HG03342 (cell line): ENCODE measurements around the gene TLR7.

Source experiments
- ATAC-seq: cut with Tn5 transposase; IDR thresholded peaks from one replicate; pipeline ENCODE4 v1.9.1; 2021; ENCODE audit warnings: mild to moderate bottlenecking, moderate library complexity; ENCODE audit not compliant: unreplicated experiment

Gene TLR7

GRCh38 chrX:12890467-12890866 lies 23.6 kb downstream of the TLR7 start:
- peak; percentile 72 for ATAC-seq

DNA sequence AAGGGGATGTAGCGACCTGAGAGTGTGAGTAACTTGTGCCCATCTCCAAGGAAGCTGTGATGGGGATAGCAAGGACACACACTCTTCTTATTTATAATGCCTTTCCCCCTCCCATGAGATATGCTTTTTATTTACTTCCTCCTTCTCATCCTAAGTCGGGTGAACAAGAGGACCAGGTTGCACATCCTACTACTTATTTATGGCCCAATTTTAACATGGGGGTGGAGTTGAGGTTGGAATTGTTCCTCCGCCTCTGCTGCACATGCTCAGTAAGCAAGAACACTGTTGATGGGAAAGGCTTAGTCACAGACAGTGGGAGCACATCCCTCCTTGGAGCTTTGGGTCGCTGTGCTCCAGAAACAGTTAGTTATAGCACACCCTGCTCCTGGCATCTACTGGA lies 24.3 kb downstream of the TLR7 start:
- no peak for ATAC-seq

GRCh38 chrX:12891915-12892506 lies 25.1 kb downstream of the TLR7 start:
- peak; percentile 41 for ATAC-seq

GRCh38 chrX:12892716-12893115 lies 25.8 kb downstream of the TLR7 start:
- ATAC-seq = no peak

GRCh38 chrX:12894074-12895030 lies 27.5 kb downstream of the TLR7 start:
- ATAC-seq = no peak

DNA sequence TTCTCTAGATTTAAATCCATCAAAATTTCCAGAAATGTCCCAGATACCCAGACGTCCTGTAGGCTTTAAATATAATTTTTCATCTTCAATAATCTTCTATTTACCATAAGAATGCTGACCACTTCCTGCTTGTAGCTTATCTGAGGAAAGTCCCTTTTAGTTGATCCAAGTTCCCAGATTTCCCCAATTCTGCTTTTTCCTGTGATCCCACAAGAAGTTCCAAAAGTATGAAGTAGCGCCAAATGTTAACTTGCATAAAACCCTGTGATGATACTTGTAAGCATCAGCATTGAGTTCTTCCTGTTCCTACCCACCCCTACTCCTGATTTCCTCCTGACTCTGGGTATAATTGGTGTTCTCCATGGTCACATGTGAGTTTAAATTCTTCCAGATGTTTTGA lies 29.0 kb downstream of the TLR7 start:
- no peak for ATAC-seq

DNA sequence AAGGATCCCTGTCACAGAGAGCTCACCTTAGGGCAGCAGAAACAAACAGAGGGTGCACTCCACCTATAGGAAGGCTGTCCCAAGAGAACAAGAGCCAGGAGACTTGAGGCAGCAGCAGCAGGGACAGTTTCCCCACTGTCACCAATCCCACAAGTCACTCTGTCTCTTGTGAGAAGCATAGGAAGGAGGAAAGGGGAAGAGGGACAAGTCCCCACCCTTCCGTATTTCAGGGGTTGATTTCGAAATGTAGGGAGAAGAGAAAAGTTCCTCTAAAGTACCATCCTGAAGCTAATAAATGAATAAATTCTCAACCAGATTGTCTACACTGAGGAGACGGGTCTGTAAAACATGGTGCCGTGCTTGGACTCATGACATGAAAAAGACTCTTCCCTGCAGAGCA lies 30.1 kb downstream of the TLR7 start:
- no peak for ATAC-seq

- ATAC-seq = no peak
Measured at GRCh38 chrX:12898073-12898472, 31.2 kb downstream of the TLR7 start.

GRCh38 chrX:12899506-12899905 lies 32.6 kb downstream of the TLR7 start:
- ATAC-seq = no peak

DNA sequence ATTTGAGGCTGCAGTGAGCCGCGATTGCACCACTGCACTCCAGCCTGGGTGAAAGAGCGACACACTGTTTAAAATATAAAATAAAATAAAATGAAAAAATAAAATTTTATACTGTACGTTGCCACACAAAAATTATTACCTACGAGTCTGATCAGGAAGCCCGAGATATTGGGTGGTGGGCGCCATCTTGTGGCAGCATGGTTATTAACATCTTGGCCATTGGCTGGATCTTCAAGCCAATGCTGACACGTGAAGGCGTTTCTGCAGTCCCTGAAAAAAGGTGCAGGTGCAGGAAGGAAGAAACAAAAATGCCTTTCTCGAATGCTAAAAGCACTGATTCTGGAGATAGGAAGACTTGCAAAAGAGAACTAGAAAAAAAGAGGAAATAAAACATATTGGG lies 34.6 kb downstream of the TLR7 start:
- peak; percentile 52 for ATAC-seq

DNA sequence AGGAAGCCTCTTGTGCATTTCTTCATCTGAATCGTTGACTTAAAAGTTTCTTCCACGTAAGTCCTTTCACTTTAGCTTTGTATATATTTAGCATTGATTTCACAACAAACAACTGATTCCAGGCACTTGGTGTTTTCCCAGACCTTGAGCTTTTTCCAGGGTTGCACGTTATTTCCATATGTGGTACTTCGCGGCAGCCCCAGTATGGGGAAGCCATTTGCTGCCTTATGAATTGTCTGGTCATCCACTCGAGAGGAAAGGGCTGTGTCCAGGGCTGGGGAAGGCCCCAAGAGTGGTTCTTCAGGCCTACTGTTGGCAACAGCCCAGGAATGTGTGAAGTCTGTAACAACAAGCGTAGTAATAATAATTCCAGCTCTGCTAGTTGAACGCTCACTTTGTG lies 36.8 kb downstream of the TLR7 start:
- no peak for ATAC-seq

- no peak for ATAC-seq
Measured at GRCh38 chrX:12906046-12906761, 39.3 kb downstream of the TLR7 start, which contains the start of gene TLR8. TSS of gene TLR8 (plus strand) at chrX:12906620. CDS start at chrX:12906707, 87 bp downstream.

DNA sequence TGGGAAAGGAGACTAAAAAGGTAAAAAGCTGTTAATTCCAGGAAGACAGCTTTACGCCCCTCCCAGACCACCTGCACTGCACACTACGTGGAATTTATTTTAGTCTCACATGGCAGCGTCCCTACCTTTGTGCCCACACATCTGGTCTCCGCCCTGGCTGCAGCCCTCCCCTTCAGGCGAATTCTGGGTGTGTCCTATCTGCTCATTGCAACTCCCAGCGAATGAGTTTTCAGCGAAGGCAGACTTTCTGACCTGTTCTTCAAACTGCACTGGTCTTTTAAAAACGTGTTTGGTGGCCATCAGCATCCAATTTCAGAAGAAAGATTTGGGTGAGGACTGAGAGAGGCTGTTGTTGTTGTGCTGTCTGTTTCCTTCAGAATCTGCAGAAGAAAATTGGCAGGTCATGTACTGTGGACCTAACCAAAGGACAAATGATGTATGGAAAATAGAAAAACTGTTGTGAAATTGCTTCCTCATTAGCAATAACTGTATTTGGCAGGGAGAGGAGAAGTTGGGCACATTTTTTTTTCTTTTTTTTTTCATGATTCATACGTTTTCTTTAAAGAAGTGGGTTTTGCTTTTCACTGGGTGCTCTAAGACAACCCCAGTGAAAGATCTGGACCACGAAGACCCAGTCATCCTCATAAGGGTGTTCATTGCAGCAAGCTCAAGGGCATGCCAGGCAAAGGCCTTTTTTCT lies 43.7 kb downstream of the TLR7 start:
- no peak for ATAC-seq

GRCh38 chrX:12911122-12911470 lies 44.2 kb downstream of the TLR7 start:
- ATAC-seq = no peak

DNA sequence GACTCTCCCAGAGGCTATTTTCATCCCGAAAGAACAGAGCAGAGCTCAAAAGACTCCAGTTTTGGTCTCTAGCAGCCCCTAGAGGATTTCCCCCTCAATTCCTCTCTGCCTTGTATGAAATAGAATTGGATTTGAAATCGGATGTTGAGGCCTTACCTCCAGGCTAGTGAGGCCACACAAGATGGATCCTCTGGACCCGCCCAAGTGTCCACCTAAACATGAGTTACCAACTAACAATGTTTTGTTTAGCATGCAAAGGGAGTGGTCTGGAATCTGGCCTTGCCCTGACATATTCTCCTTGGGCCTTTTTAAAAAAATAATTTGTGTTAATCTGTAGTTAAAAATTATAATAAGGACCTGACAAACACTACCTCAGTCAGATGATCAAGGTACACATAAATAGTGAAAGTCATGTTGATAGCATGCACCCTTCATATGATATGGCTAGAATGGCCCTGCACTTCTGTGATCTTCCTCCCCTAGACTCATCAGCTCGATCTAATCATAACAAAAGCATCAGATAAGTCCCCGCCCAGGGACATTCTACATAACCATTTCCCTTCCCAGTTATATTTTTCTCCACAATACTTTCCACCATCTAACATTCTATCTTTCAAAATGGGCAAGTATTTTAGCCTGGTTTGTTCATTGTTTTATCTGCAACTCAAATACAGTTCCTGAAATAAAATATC lies 46.1 kb downstream of the TLR7 start:
- ATAC-seq = no peak

DNA sequence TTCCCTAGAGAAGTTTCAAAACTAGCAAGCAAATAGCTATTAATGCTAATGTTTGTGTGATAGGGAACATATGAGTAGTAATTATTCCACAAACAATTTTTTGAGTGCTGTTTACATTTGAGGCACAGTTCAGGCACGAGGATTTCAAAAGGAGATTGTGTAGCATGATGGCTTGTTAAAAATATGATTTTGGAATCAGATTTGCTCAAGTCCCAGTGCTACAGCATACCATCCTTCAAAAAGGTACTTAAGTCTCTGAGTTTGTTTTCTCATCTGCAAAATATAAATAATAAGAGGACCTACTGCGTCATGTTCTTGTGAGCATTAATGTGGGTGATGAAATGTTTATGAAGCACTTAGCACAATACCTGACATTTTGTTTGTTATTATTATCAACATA lies 50.9 kb downstream of the TLR7 start:
- ATAC-seq = no peak

GRCh38 chrX:12919051-12919450 lies 52.2 kb downstream of the TLR7 start:
- ATAC-seq = no peak

GRCh38 chrX:12919620-12920019 lies 52.7 kb downstream of the TLR7 start:
- ATAC-seq = no peak

DNA sequence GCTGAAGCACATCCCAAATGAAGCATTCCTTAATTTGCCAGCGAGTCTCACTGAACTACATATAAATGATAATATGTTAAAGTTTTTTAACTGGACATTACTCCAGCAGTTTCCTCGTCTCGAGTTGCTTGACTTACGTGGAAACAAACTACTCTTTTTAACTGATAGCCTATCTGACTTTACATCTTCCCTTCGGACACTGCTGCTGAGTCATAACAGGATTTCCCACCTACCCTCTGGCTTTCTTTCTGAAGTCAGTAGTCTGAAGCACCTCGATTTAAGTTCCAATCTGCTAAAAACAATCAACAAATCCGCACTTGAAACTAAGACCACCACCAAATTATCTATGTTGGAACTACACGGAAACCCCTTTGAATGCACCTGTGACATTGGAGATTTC lies 54.1 kb downstream of the TLR7 start:
- ATAC-seq = no peak

DNA sequence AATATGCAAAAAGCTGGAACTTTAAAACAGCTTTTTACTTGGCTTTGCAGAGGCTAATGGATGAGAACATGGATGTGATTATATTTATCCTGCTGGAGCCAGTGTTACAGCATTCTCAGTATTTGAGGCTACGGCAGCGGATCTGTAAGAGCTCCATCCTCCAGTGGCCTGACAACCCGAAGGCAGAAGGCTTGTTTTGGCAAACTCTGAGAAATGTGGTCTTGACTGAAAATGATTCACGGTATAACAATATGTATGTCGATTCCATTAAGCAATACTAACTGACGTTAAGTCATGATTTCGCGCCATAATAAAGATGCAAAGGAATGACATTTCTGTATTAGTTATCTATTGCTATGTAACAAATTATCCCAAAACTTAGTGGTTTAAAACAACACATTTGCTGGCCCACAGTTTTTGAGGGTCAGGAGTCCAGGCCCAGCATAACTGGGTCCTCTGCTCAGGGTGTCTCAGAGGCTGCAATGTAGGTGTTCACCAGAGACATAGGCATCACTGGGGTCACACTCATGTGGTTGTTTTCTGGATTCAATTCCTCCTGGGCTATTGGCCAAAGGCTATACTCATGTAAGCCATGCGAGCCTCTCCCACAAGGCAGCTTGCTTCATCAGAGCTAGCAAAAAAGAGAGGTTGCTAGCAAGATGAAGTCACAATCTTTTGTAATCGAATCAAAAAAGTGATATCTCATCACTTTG lies 55.2 kb downstream of the TLR7 start:
- ATAC-seq = no peak
